IPS-18c (cell line): ENCODE results near the gene ZNF778.
"Not testable (repeated sequence)": the region's sequence is repeated elsewhere in the genome, so short reads cannot be mapped to it uniquely, and the experiment has no call there.

ENCODE experiments used
- H3K4me3 ChIP-seq: 2 replicates; pipeline ENCODE4 v1.7.0; 2013; ENCODE audit warnings: low read depth, mild to moderate bottlenecking, low read length, moderate library complexity; ENCODE audit not compliant: insufficient read depth
- H3K9me3 ChIP-seq: one replicate; pipeline ENCODE4 v1.6.1; 2013; ENCODE audit warnings: mild to moderate bottlenecking, low read length, moderate library complexity; ENCODE audit not compliant: control insufficient read depth, insufficient read depth

Gene ZNF778

GRCh38 chr16:89177501-89177900 is 40.0 kb upstream of the ZNF778 start:
- H3K9me3 ChIP-seq = no peaks in the 10 kb centered on the region
- no peak overlapping the region for H3K4me3 ChIP-seq

GRCh38 chr16:89178453-89179147 is 38.9 kb upstream of the ZNF778 start:
- H3K9me3 ChIP-seq = no peaks in the 10 kb centered on the region

GRCh38 chr16:89179148-89179484 is 38.4 kb upstream of the ZNF778 start:
- no peaks in the 10 kb centered on the region for H3K9me3 ChIP-seq
- H3K4me3 ChIP-seq = no peak overlapping the region

More at GRCh38 chr16:89178453-89179147, 38.9 kb upstream of the ZNF778 start:
- no peak overlapping the region for H3K4me3 ChIP-seq

- H3K4me3 ChIP-seq = no peak overlapping the region
- no peaks in the 10 kb centered on the region for H3K9me3 ChIP-seq
Measured at GRCh38 chr16:89179656-89180315, 37.7 kb upstream of the ZNF778 start.

- H3K9me3 ChIP-seq = no peaks in the 10 kb centered on the region
Measured at GRCh38 chr16:89183463-89183862, 34.0 kb upstream of the ZNF778 start.

GRCh38 chr16:89183975-89184676 is 33.4 kb upstream of the ZNF778 start:
- H3K9me3 ChIP-seq = no peaks in the 10 kb centered on the region
- H3K4me3 ChIP-seq = no peak overlapping the region

More at GRCh38 chr16:89183463-89183862, 34.0 kb upstream of the ZNF778 start:
- H3K4me3 ChIP-seq = no peak overlapping the region

- Histone ChIP-seq H3K4me3 (no peak overlapping the region), H3K9me3 (no peaks in the 10 kb centered on the region)
Measured at GRCh38 chr16:89184677-89184932, 32.9 kb upstream of the ZNF778 start.

GRCh38 chr16:89184933-89185794 is 32.3 kb upstream of the ZNF778 start:
- Histone ChIP-seq H3K9me3 (no peaks in the 10 kb centered on the region), H3K4me3 (no peak overlapping the region)

- not testable (repeated sequence) for H3K4me3 ChIP-seq, H3K9me3 ChIP-seq
Measured at GRCh38 chr16:89185887-89186592, 31.5 kb upstream of the ZNF778 start.

- not testable (repeated sequence) for H3K4me3 ChIP-seq, H3K9me3 ChIP-seq
Measured at GRCh38 chr16:89186593-89187031, 30.9 kb upstream of the ZNF778 start.

- Histone ChIP-seq H3K4me3 (no peak overlapping the region), H3K9me3 (no peaks in the 10 kb centered on the region)
Measured at GRCh38 chr16:89187032-89187769, 30.3 kb upstream of the ZNF778 start.

GRCh38 chr16:89187770-89188392 is 29.6 kb upstream of the ZNF778 start:
- Histone ChIP-seq H3K4me3 (no peak overlapping the region), H3K9me3 (no peaks in the 10 kb centered on the region)

GRCh38 chr16:89188471-89189357 is 28.8 kb upstream of the ZNF778 start:
- H3K4me3 ChIP-seq, H3K9me3 ChIP-seq: not testable (repeated sequence)

GRCh38 chr16:89189358-89190025 is 28.0 kb upstream of the ZNF778 start:
- no peaks in the 10 kb centered on the region for H3K9me3 ChIP-seq
- H3K4me3 ChIP-seq = no peak overlapping the region
